Neural cell (in vitro differentiated cells): ENCODE data around the gene AP2B1.

Experiments
- EP300 ChIP-seq: fragments of 450-650 bp; conservative IDR thresholded peaks from 2 replicates; pipeline ENCODE4 v1.6.1; 2014; ENCODE audit warnings: antibody characterized with exemption, mild to moderate bottlenecking, moderate library complexity; ENCODE audit not compliant: poor library complexity, severe bottlenecking
- EZH2 ChIP-seq: fragments of 200-600, 300-800 bp; shearing (Covaris generic), sonication (generic); IDR thresholded peaks from 2 replicates; pipeline ENCODE4 v1.6.1; 2014; ENCODE audit warnings: antibody characterized with exemption, low read length, borderline replicate concordance, mild to moderate bottlenecking; ENCODE audit not compliant: insufficient read depth, poor library complexity, severe bottlenecking
- MXI1 ChIP-seq: fragments of 450-650 bp; conservative IDR thresholded peaks from 2 replicates; pipeline ENCODE4 v1.6.1; 2014; ENCODE audit warnings: antibody characterized with exemption, mild to moderate bottlenecking; ENCODE audit not compliant: poor library complexity, severe bottlenecking
- POLR2AphosphoS5 ChIP-seq: IDR thresholded peaks from 2 replicates; pipeline ENCODE4 v1.6.1; 2012
- REST ChIP-seq: IDR thresholded peaks from 2 replicates; pipeline ENCODE4 v1.6.1; 2012; ENCODE audit warnings: borderline replicate concordance
- SMC3 ChIP-seq: fragments of 450-650 bp; conservative IDR thresholded peaks from 2 replicates; pipeline ENCODE4 v1.6.1; 2014; ENCODE audit warnings: antibody characterized with exemption, mild to moderate bottlenecking, moderate library complexity; ENCODE audit not compliant: poor library complexity
- TAF1 ChIP-seq: IDR thresholded peaks from 2 replicates; pipeline ENCODE4 v1.6.1; 2012; ENCODE audit warnings: low read depth
- TF ChIP-seq, protein P1 (sequence below): fragments of 450-650 bp; IDR thresholded peaks from 2 replicates; pipeline ENCODE4 v1.5.1; 2014; ENCODE audit warnings: antibody characterized with exemption, mild to moderate bottlenecking, moderate library complexity; ENCODE audit not compliant: poor library complexity, severe bottlenecking

- TF ChIP-seq TAF1 (no peak), EZH2 (no peak), POLR2AphosphoS5 (no peak), REST (no peak), SMC3 (no peak), EP300 (no peak), MXI1 (no peak)
- TF ChIP-seq, protein P1, sequence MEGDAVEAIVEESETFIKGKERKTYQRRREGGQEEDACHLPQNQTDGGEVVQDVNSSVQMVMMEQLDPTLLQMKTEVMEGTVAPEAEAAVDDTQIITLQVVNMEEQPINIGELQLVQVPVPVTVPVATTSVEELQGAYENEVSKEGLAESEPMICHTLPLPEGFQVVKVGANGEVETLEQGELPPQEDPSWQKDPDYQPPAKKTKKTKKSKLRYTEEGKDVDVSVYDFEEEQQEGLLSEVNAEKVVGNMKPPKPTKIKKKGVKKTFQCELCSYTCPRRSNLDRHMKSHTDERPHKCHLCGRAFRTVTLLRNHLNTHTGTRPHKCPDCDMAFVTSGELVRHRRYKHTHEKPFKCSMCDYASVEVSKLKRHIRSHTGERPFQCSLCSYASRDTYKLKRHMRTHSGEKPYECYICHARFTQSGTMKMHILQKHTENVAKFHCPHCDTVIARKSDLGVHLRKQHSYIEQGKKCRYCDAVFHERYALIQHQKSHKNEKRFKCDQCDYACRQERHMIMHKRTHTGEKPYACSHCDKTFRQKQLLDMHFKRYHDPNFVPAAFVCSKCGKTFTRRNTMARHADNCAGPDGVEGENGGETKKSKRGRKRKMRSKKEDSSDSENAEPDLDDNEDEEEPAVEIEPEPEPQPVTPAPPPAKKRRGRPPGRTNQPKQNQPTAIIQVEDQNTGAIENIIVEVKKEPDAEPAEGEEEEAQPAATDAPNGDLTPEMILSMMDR: no peak
Observed at GRCh38 chr17:35775039-35775438, 187.9 kb downstream of the AP2B1 start.
